ENCODE measurements around the gene PCYT1B. TPM values are rescaled to one million over a fixed set of nuclear protein-coding genes. Genes with fewer than 3 reads are reported as not detected.

The PCYT1B gene
- total and polyA plus RNA-seq, 2 donors (not counting 1 experiment from before 2014, with no cell fraction given): not detected

- H3K4me3 ChIP-seq (ENCODE audit: control extremely low read depth in 1 of 5, extremely low read depth in 1 of 5, insufficient read depth in 1 of 5, low read depth in 2 of 5, low read length in 4 of 5): no peak overlapping the region
- H3K79me2 ChIP-seq (ENCODE audit: control insufficient read depth, insufficient read depth, low read length): no peaks in the 10 kb centered on the region
- no peak overlapping the region for H3K27ac ChIP-seq (ENCODE audit: low read length in 2 of 2)
- H3K27me3 Mint-ChIP-seq: peaks cover 7% of the 10 kb centered on the region
- H3K9me3 ChIP-seq (ENCODE audit: control extremely low read depth in 1 of 3, control insufficient read depth in 2 of 3, insufficient read depth in 1 of 3, low read length in 2 of 3): no peaks in the 10 kb centered on the region
- no CpG with 5 or more reads among the region's 1 CpG for WGBS (ENCODE audit: insufficient coverage)
- intact Hi-C loops (cut with micrococcal nuclease): no loop called here
- no peak for DNase-seq
- H3K27ac Mint-ChIP-seq: no peak overlapping the region
- POLR2A ChIA-PET: no interaction called here
- no peak overlapping the region for H3K9ac ChIP-seq (ENCODE audit: low read length)
- H3K4me1 ChIP-seq (ENCODE audit: control insufficient read depth in 2 of 2, insufficient read depth in 2 of 2, low read length in 2 of 2): no peaks in the 10 kb centered on the region
- no peak for TF ChIP-seq EZH2 (IDR thresholded peaks at IDR 0.05; ENCODE audit: borderline replicate concordance, insufficient read depth, low read depth, low read length, poor library complexity, severe bottlenecking)
- no peak for TF ChIP-seq CTCF (IDR thresholded peaks at IDR 0.05)
- ATAC-seq (ENCODE audit: low read depth): no peak
- no peak overlapping the region for H3K4me3 Mint-ChIP-seq
- H3K4me2 ChIP-seq (replicated peaks; ENCODE audit: low read depth, low read length, poor library complexity, severe bottlenecking): no peak overlapping the region
- CTCF ChIA-PET: no interaction called here
- H4K20me1 ChIP-seq (ENCODE audit: control insufficient read depth, insufficient read depth, low read length, poor library complexity, severe bottlenecking): no peaks in the 10 kb centered on the region
- H3K36me3 ChIP-seq (replicated peaks in 1 of 2; ENCODE audit: control extremely low read depth in 1 of 2, control insufficient read depth in 1 of 2, extremely low read depth in 1 of 2, insufficient read depth in 2 of 2, low read length in 1 of 2): no peaks in the 10 kb centered on the region
- no peaks in the 10 kb centered on the region for H3K4me1 Mint-ChIP-seq
- no peaks in the 10 kb centered on the region for H3K9me3 Mint-ChIP-seq (ENCODE audit: insufficient read depth)
- no peaks in the 10 kb centered on the region for H3K27me3 ChIP-seq (replicated peaks in 1 of 4; ENCODE audit: control extremely low read depth in 1 of 4, control insufficient read depth in 3 of 4, insufficient read depth in 4 of 4, low read length in 3 of 4)
- H2AFZ ChIP-seq (ENCODE audit: insufficient read depth, low read depth, low read length, poor library complexity, severe bottlenecking): no peak overlapping the region
Observed at GRCh38 chrX:24659106-24659505, 12.0 kb upstream of the PCYT1B start.

GRCh38 chrX:24658421-24658820 is 11.3 kb upstream of the PCYT1B start:
- Histone ChIP-seq H3K4me3 (ENCODE audit: control extremely low read depth in 1 of 5, extremely low read depth in 1 of 5, insufficient read depth in 1 of 5, low read depth in 2 of 5, low read length in 4 of 5) (no peak overlapping the region), H3K27me3 (replicated peaks in 1 of 4; ENCODE audit: control extremely low read depth in 1 of 4, control insufficient read depth in 3 of 4, insufficient read depth in 4 of 4, low read length in 3 of 4) (no peaks in the 10 kb centered on the region)

More at GRCh38 chrX:24658421-24658820, 11.3 kb upstream of the PCYT1B start:
- no peaks in the 10 kb centered on the region for H3K4me1 ChIP-seq (ENCODE audit: control insufficient read depth in 2 of 2, insufficient read depth in 2 of 2, low read length in 2 of 2)
- H3K27ac ChIP-seq (ENCODE audit: low read length in 2 of 2): no peak overlapping the region
- H3K4me2 ChIP-seq (replicated peaks; ENCODE audit: low read depth, low read length, poor library complexity, severe bottlenecking): no peak overlapping the region
- no peak overlapping the region for H3K9ac ChIP-seq (ENCODE audit: low read length)
- H2AFZ ChIP-seq (ENCODE audit: insufficient read depth, low read depth, low read length, poor library complexity, severe bottlenecking): no peak overlapping the region
- POLR2A ChIA-PET: no interaction called here
- no peak for DNase-seq
- intact Hi-C loops (cut with micrococcal nuclease): no loop called here
- no peaks in the 10 kb centered on the region for H3K9me3 Mint-ChIP-seq (ENCODE audit: insufficient read depth)
- no peak overlapping the region for H3K27ac Mint-ChIP-seq
- peaks cover 7% of the 10 kb centered on the region for H3K27me3 Mint-ChIP-seq
- no peak for TF ChIP-seq EZH2 (IDR thresholded peaks at IDR 0.05; ENCODE audit: borderline replicate concordance, insufficient read depth, low read depth, low read length, poor library complexity, severe bottlenecking)
- no peak for TF ChIP-seq CTCF (IDR thresholded peaks at IDR 0.05)
- H3K36me3 ChIP-seq (replicated peaks in 1 of 2; ENCODE audit: control extremely low read depth in 1 of 2, control insufficient read depth in 1 of 2, extremely low read depth in 1 of 2, insufficient read depth in 2 of 2, low read length in 1 of 2): no peaks in the 10 kb centered on the region
- no peaks in the 10 kb centered on the region for H3K4me1 Mint-ChIP-seq
- no peak for ATAC-seq (ENCODE audit: low read depth)
- H3K79me2 ChIP-seq (ENCODE audit: control insufficient read depth, insufficient read depth, low read length): no peaks in the 10 kb centered on the region
- no peaks in the 10 kb centered on the region for H4K20me1 ChIP-seq (ENCODE audit: control insufficient read depth, insufficient read depth, low read length, poor library complexity, severe bottlenecking)
- no peaks in the 10 kb centered on the region for H3K9me3 ChIP-seq (ENCODE audit: control extremely low read depth in 1 of 3, control insufficient read depth in 2 of 3, insufficient read depth in 1 of 3, low read length in 2 of 3)
- CTCF ChIA-PET: no interaction called here
- H3K4me3 Mint-ChIP-seq: no peak overlapping the region

Measured in B cell (primary cell).